ENCODE measurements around the gene PHOX2A. TPM values are rescaled to one million over a fixed set of nuclear protein-coding genes. Genes with fewer than 3 reads are reported as not detected.

The PHOX2A gene
- total and polyA plus RNA-seq, 10 donors: 0.33 TPM; not detected in 9

GRCh38 chr11:72220696-72221363 lies 23.1 kb downstream of the PHOX2A start:
- TF ChIP-seq POLR2A (IDR thresholded peaks at IDR 0.05) (no peak), POLR2AphosphoS5 (IDR thresholded peaks at IDR 0.05) (no peak), CTCF (IDR thresholded peaks at IDR 0.05 in 8 of 11, conservative IDR thresholded peaks at IDR 0.05 in 3 of 11) (no peak)
- intact Hi-C loops (cut with DNase I; ENCODE audit: low total_unique reads): no loop called here
- H3K4me3 ChIP-seq: peak overlapping the region in 1 of 8 donors; percentile 50
- H3K4me1 ChIP-seq: peaks cover 12 to 59% (median 40%) of the 10 kb centered on the region in 6 donors
- no peaks in the 10 kb centered on the region for H3K36me3 ChIP-seq
- 66 to 85% (median 79%) methylated on average over 7 to 10 of the region's 10 CpGs for WGBS, 5 donors
- no peaks in the 10 kb centered on the region for H3K9me3 ChIP-seq
- H3K27ac ChIP-seq: peak overlapping the region in 4 of 8 donors; percentile 97 to 98 (median 98)
- peaks cover 0 to 6% (median 0%) of the 10 kb centered on the region in 7 donors for H3K27me3 ChIP-seq (replicated peaks in 1 of 7)
- DNase-seq: peak; percentile 76

- Histone ChIP-seq H3K27ac (peak overlapping the region in 4 of 8 donors; percentile 28 to 66 (median 64)), H3K27me3 (replicated peaks in 1 of 7) (peaks cover 0 to 6% (median 0%) of the 10 kb centered on the region in 7 donors), H3K9me3 (no peaks in the 10 kb centered on the region), H3K36me3 (no peaks in the 10 kb centered on the region), H3K4me1 (peaks cover 6 to 50% (median 31%) of the 10 kb centered on the region in 6 donors), H3K4me3 (no peak overlapping the region)
- intact Hi-C loops (cut with DNase I; ENCODE audit: low total_unique reads): no loop called here
- TF ChIP-seq POLR2A (IDR thresholded peaks at IDR 0.05): no peak
- TF ChIP-seq POLR2AphosphoS5 (IDR thresholded peaks at IDR 0.05): no peak
- no peak for TF ChIP-seq CTCF (IDR thresholded peaks at IDR 0.05 in 8 of 11, conservative IDR thresholded peaks at IDR 0.05 in 3 of 11)
- WGBS, 5 donors: 88 to 93% (median 91%) methylated on average over 4 to 5 of the region's 5 CpGs
- no peak for DNase-seq
Observed at GRCh38 chr11:72218251-72218745, 25.7 kb downstream of the PHOX2A start.

GRCh38 chr11:72217841-72218240 lies 26.1 kb downstream of the PHOX2A start:
- Histone ChIP-seq H3K36me3 (no peaks in the 10 kb centered on the region), H3K27ac (peak overlapping the region in 4 of 8 donors; percentile 28 to 66 (median 64)), H3K9me3 (no peaks in the 10 kb centered on the region), H3K4me1 (peaks cover 6 to 47% (median 29%) of the 10 kb centered on the region in 6 donors), H3K27me3 (replicated peaks in 1 of 7) (peaks cover 0 to 6% (median 0%) of the 10 kb centered on the region in 7 donors), H3K4me3 (no peak overlapping the region)
- 5 to 19% (median 12%) methylated on average over 2 of the region's 2 CpGs for WGBS, 5 donors
- intact Hi-C loops (cut with DNase I; ENCODE audit: low total_unique reads): no loop called here
- TF ChIP-seq POLR2A (IDR thresholded peaks at IDR 0.05) (no peak), POLR2AphosphoS5 (IDR thresholded peaks at IDR 0.05) (peak in 1 of 3 donors; percentile 10), CTCF (IDR thresholded peaks at IDR 0.05 in 8 of 11, conservative IDR thresholded peaks at IDR 0.05 in 3 of 11) (no peak)
- no peak for DNase-seq

GRCh38 chr11:72216638-72217037 lies 27.3 kb downstream of the PHOX2A start, which contains the start of gene FOLR2:
TSS of gene FOLR2 (plus strand) at chr11:72216794. CDS start at chr11:72218585, 1,791 bp downstream.
- Histone ChIP-seq H3K4me1 (peaks cover 0 to 35% (median 17%) of the 10 kb centered on the region in 6 donors), H3K36me3 (no peaks in the 10 kb centered on the region), H3K4me3 (peak within 1 kb of the TSS in 1 of 8 donors; percentile 11), H3K9me3 (no peaks in the 10 kb centered on the region), H3K27ac (peak within 1 kb of the TSS in 4 of 8 donors; percentile 28 to 66 (median 64)), H3K27me3 (replicated peaks in 1 of 7) (peaks cover 0 to 6% (median 0%) of the 10 kb centered on the region in 7 donors)
- intact Hi-C loops (cut with DNase I; ENCODE audit: low total_unique reads): no loop called here
- WGBS, 5 donors: 57 to 77% (median 68%) methylated on average over 6 of the region's 6 CpGs
- TF ChIP-seq POLR2A (IDR thresholded peaks at IDR 0.05) (no peak), CTCF (IDR thresholded peaks at IDR 0.05 in 8 of 11, conservative IDR thresholded peaks at IDR 0.05 in 3 of 11) (no peak), POLR2AphosphoS5 (IDR thresholded peaks at IDR 0.05) (no peak)
- no peak for DNase-seq

Measured in spleen (tissue), 11 donors.